RWPE1 (cell line): ENCODE results near the gene LRRFIP1.

ENCODE experiments used
- CTCF ChIA-PET: fragments of 350-600 bp; sonication (Branson Sonifier 250); formaldehyde crosslinking; extraction: SDS; loops from one replicate; lab custom pipeline; 2021; lab: Yijun Ruan, JAX
- POLR2A ChIA-PET: fragments of 400-600 bp; formaldehyde crosslinking; extraction: SDS; loops from one replicate; lab custom pipeline; 2020; ENCODE audit warnings: antibody characterized with exemption; ENCODE audit not compliant: low non-redundant PET; lab: Yijun Ruan, JAX
- DNase-seq: peaks from one replicate; pipeline ENCODE4 v3.0.0; 2012; ENCODE audit warnings: low spot score
- H3K27ac ChIP-seq: fragments of 450-650 bp; 2 replicates; pipeline ENCODE4 v1.5.1; 2017
- CTCF ChIP-seq: fragments of 450-650 bp; conservative IDR thresholded peaks from 2 replicates; pipeline ENCODE4 v1.5.1; 2017; ENCODE audit warnings: low read depth, mild to moderate bottlenecking

LRRFIP1 gene

GRCh38 chr2:237598468-237599208, 28.7 kb upstream of the LRRFIP1 start:
- DNase-seq, result no peak
- CTCF ChIA-PET, result no interaction called here
- no peak for TF ChIP-seq CTCF
- no peak overlapping the region for H3K27ac ChIP-seq
- POLR2A ChIA-PET, result no interaction called here

- no peak for DNase-seq
- CTCF ChIA-PET, result no interaction called here
- no peak for TF ChIP-seq CTCF
- H3K27ac ChIP-seq, result no peak overlapping the region
- POLR2A ChIA-PET, result no interaction called here
These were observed 27.8 kb upstream of the LRRFIP1 start for GRCh38 chr2:237599465-237600110.

GRCh38 chr2:237600205-237600846, 27.1 kb upstream of the LRRFIP1 start:
- DNase-seq, result no peak
- no peak overlapping the region for H3K27ac ChIP-seq
- POLR2A ChIA-PET, result no interaction called here
- no peak for TF ChIP-seq CTCF
- CTCF ChIA-PET, result interaction anchor here (0.6 to 0.7 kb wide), 2 partner anchors 145 to 326 kb away, joined by 3 to 4 read pairs; no protein-coding TSS in a partner anchor

GRCh38 chr2:237601453-237602116, 25.8 kb upstream of the LRRFIP1 start:
- ChIA-PET CTCF (interaction anchor here (0.6 kb wide), 1 partner anchor 75 kb away, joined by 3 read pairs; no protein-coding TSS in a partner anchor), POLR2A (interaction anchor here (0.6 kb wide), 1 partner anchor 21 kb away, joined by 5 read pairs; no protein-coding TSS in a partner anchor)
- no peak for TF ChIP-seq CTCF
- no peak overlapping the region for H3K27ac ChIP-seq
- no peak for DNase-seq

GRCh38 chr2:237602409-237602808, 25.0 kb upstream of the LRRFIP1 start:
- ChIA-PET POLR2A (interaction anchor here (0.6 kb wide), 1 partner anchor 21 kb away, joined by 5 read pairs; no protein-coding TSS in a partner anchor), CTCF (interaction anchor here (0.6 to 0.8 kb wide), 2 partner anchors 76 to 150 kb away, joined by 3 to 5 read pairs; no protein-coding TSS in a partner anchor)
- DNase-seq, result no peak
- no peak overlapping the region for H3K27ac ChIP-seq
- TF ChIP-seq CTCF, result no peak
